GM23338 (cell line): ENCODE data around the gene DLL1. TPM values are rescaled to one million over a fixed set of nuclear protein-coding genes. Genes with fewer than 3 reads are reported as not detected.

ENCODE experiments used
- ATAC-seq: fragments of 200-7000 bp; cut with Tn5 transposase; 3 replicates; pipeline ENCODE4 v1.9.1; 2020
- DNase-seq: peaks from one replicate; pipeline ENCODE4 v3.0.0-alpha.2; 2015; ENCODE audit warnings: low spot score
- H2AFZ ChIP-seq: fragments of 200-600 bp; sonication (generic); 2 replicates; pipeline ENCODE4 v1.8.0; 2016; ENCODE audit warnings: antibody characterized with exemption, mild to moderate bottlenecking, moderate library complexity
- H3F3A ChIP-seq: fragments of 200-600 bp; sonication (generic); replicated peaks from 2 replicates; pipeline ENCODE4 v1.8.0; 2017; ENCODE audit warnings: antibody characterized with exemption, mixed run types, low read depth
- H3K27ac ChIP-seq: fragments of 200-600 bp; sonication (generic); 2 replicates; pipeline ENCODE4 v1.6.1; 2016; ENCODE audit warnings: low read depth
- H3K27me3 ChIP-seq: fragments of 200-600 bp; sonication (generic); 2 replicates; pipeline ENCODE4 v1.8.0; 2016; ENCODE audit warnings: mild to moderate bottlenecking, mixed run types, moderate library complexity; ENCODE audit not compliant: insufficient read depth
- H3K36me3 ChIP-seq: fragments of 200-600 bp; sonication (generic); 2 replicates; pipeline ENCODE4 v1.8.0; 2016; ENCODE audit warnings: mild to moderate bottlenecking; ENCODE audit not compliant: insufficient read depth
- H3K4me1 ChIP-seq: fragments of 200-600 bp; sonication (generic); 2 replicates; pipeline ENCODE4 v1.8.0; 2016; ENCODE audit warnings: mild to moderate bottlenecking, moderate library complexity; ENCODE audit not compliant: insufficient read depth
- H3K4me2 ChIP-seq: fragments of 200-600 bp; sonication (generic); 2 replicates; pipeline ENCODE4 v1.7.1; 2017; ENCODE audit warnings: mixed run types
- H3K4me3 ChIP-seq: fragments of 200-600 bp; sonication (generic); 2 replicates; pipeline ENCODE4 v1.6.1; 2016; ENCODE audit warnings: mixed run types
- H3K79me2 ChIP-seq: fragments of 200-600 bp; sonication (generic); replicated peaks from 2 replicates; pipeline ENCODE4 v1.8.0; 2017; ENCODE audit warnings: mild to moderate bottlenecking; ENCODE audit not compliant: insufficient read depth
- H3K9me2 ChIP-seq: fragments of 200-600 bp; sonication (generic); 2 replicates; pipeline ENCODE4 v1.8.0; 2017; ENCODE audit not compliant: insufficient read depth
- H4K20me1 ChIP-seq: fragments of 200-600 bp; sonication (generic); replicated peaks from 2 replicates; pipeline ENCODE4 v1.8.0; 2017; ENCODE audit warnings: mild to moderate bottlenecking; ENCODE audit not compliant: insufficient read depth
- H3K27ac Mint-ChIP-seq: 2 replicates; pipeline ENCODE4 v1.8.0; 2020; ENCODE audit warnings: inconsistent platforms, mild to moderate bottlenecking, moderate library complexity, mixed read lengths
- H3K27me3 Mint-ChIP-seq: 3 replicates; pipeline ENCODE4 v1.8.0; 2022; ENCODE audit warnings: low read depth, mild to moderate bottlenecking, moderate library complexity, mixed read lengths, inconsistent platforms; ENCODE audit not compliant: insufficient read depth, poor library complexity
- H3K36me3 Mint-ChIP-seq: 3 replicates; pipeline ENCODE4 v1.8.0; 2021; ENCODE audit warnings: low read depth, mild to moderate bottlenecking, inconsistent platforms, moderate library complexity, mixed read lengths
- H3K4me1 Mint-ChIP-seq: 3 replicates; pipeline ENCODE4 v1.8.0; 2020; ENCODE audit warnings: mild to moderate bottlenecking, inconsistent platforms, mixed read lengths
- H3K4me3 Mint-ChIP-seq: 3 replicates; pipeline ENCODE4 v1.8.0; 2021; ENCODE audit warnings: moderate library complexity, mild to moderate bottlenecking, inconsistent platforms, mixed read lengths
- H3K9me3 Mint-ChIP-seq: 3 replicates; pipeline ENCODE4 v1.8.0; 2020; ENCODE audit warnings: moderate library complexity, mild to moderate bottlenecking, inconsistent platforms, mixed read lengths
- ETS1 ChIP-seq: IDR thresholded peaks from 2 replicates; pipeline ENCODE4 v1.6.1; 2016; ENCODE audit warnings: antibody characterized with exemption
- EZH2phosphoT487 ChIP-seq: fragments of 200-600 bp; sonication (generic); IDR thresholded peaks from one replicate; pipeline ENCODE4 v1.8.1; 2018; ENCODE audit warnings: antibody characterized with exemption; ENCODE audit not compliant: unreplicated experiment
- JUNB ChIP-seq: IDR thresholded peaks from one replicate; pipeline ENCODE4 v1.6.1; 2016; ENCODE audit warnings: antibody characterized with exemption; ENCODE audit not compliant: unreplicated experiment
- POLR2AphosphoS5 ChIP-seq: IDR thresholded peaks from 2 replicates; pipeline ENCODE4 v1.6.1; 2016; ENCODE audit warnings: antibody characterized with exemption, low read depth
- STAT1 ChIP-seq: IDR thresholded peaks from one replicate; pipeline ENCODE4 v1.6.1; 2016; ENCODE audit warnings: antibody characterized with exemption; ENCODE audit not compliant: unreplicated experiment
- ZNF114 ChIP-seq: fragments of 250-450 bp; sonication (Bioruptor Pico); IDR thresholded peaks from 2 replicates; pipeline ENCODE4 v1.5.0; 2020; ENCODE audit warnings: mild to moderate bottlenecking, moderate library complexity
- polyA plus RNA-seq: library from polyadenylated mRNA; unstranded; fragments of >200 nt; fragmentation: Nextera tagmentation; extraction: Ambion mirVana; gene quantifications from 2 replicates; pipeline ENCODE4 v1.2.1, GENCODE V29; 2016
- total RNA-seq: library from RNA; depleted of rRNA; stranded (reverse); fragments of >200 nt; shearing (Covaris generic); gene quantifications from 2 replicates; pipeline ENCODE4 v1.2.3, GENCODE V29; 2014
- TF ChIP-seq, protein P1 (sequence below): fragments of 250-450 bp; sonication (Bioruptor Pico); IDR thresholded peaks from 2 replicates; pipeline ENCODE4 v1.5.0; 2020; ENCODE audit warnings: mild to moderate bottlenecking, moderate library complexity

DLL1 gene
- total and polyA plus RNA-seq, 2 experiments from 2014 or later: 2.2 to 4.6 TPM

DNA sequence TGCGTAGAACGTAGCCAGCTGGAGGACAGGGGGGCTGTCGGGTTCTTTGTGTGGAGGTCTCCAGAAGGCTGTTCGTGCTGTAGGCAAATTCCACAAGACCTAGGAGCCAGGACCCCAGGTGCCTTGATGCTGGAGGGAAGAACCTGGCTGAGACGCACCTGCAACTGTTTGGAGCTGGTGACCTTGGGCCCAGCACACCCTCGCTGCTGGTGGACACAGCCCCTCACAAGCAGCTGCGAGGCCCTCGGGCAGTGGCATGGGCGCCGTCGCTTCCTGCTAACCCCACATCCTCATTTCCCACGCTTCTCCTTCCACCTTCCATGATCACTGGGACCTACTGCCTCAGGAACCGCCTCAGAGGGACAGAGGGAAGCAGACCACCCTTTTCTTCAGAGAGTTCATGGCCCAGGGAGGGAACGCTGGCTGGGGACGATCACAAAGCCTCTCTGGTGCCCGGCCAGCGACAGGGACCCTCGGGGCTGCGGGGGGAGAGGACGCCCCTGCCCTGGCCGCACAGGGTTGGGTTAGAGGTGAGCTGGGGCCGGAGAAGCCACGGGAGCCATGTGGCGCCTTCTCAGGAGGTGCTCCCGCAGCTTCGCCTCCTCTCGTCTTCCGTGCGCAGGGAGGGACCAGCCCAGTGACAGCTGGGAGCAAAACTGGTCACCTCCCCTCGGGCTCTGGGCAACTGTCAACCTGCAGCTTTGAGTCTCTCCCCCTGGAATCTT is 18.4 kb downstream of the DLL1 start:
- Histone ChIP-seq H3K4me3 (no peak overlapping the region), H3F3A (no peaks in the 10 kb centered on the region), H3K27me3 (no peaks in the 10 kb centered on the region), H3K4me1 (no peaks in the 10 kb centered on the region), H3K4me2 (no peak overlapping the region), H3K79me2 (no peaks in the 10 kb centered on the region), H2AFZ (no peak overlapping the region), H3K27ac (no peak overlapping the region), H3K36me3 (no peaks in the 10 kb centered on the region), H3K9me2 (no peaks in the 10 kb centered on the region), H4K20me1 (no peaks in the 10 kb centered on the region)
- H3K4me3 Mint-ChIP-seq: no peak overlapping the region
- peaks cover 13% of the 10 kb centered on the region for H3K27me3 Mint-ChIP-seq
- DNase-seq: no peak
- peaks cover 20% of the 10 kb centered on the region for H3K4me1 Mint-ChIP-seq
- TF ChIP-seq EZH2phosphoT487: no peak
- no peak for TF ChIP-seq ETS1
- TF ChIP-seq JUNB: no peak
- no peak for TF ChIP-seq POLR2AphosphoS5
- no peak for TF ChIP-seq STAT1
- no peak for TF ChIP-seq ZNF114 (CRISPR knock-in tag)
- H3K36me3 Mint-ChIP-seq: no peaks in the 10 kb centered on the region; the same call in 2 of the 3 replicates
- H3K27ac Mint-ChIP-seq: no peak overlapping the region
- no peaks in the 10 kb centered on the region; the same call in 2 of the 3 replicates for H3K9me3 Mint-ChIP-seq
- ATAC-seq: no peak

DNA sequence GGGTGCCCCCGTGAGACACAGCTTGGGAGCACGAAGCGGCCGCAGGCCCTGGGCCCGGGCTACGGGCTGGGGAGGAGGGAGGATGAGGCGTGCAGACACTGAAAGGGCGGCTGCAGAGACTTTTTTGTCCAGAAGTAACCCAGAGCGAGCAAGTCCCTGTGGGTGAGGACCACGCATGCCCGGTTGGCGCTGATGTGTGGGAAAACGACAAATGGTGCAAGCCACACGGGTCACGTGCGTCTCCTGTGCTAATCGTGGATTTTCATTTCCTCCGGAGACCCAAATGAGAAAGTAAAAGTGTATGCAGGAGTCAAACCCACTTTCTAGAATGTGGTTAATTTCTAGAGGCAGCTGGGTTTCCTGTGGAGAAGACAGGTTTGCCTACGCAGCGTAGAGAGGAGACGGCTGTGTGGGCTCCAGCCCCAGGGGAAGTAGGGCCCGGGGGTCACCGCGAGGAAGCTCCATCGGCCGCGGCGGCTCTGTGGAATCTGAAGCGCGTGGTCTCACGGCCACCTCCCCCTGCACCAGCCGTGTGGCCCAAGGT is 19.0 kb downstream of the DLL1 start:
- Histone ChIP-seq H3K27me3 (no peaks in the 10 kb centered on the region), H3K36me3 (no peaks in the 10 kb centered on the region), H3K4me1 (no peaks in the 10 kb centered on the region), H3K9me2 (no peaks in the 10 kb centered on the region), H3K79me2 (no peaks in the 10 kb centered on the region), H4K20me1 (no peaks in the 10 kb centered on the region), H2AFZ (no peak overlapping the region), H3K27ac (no peak overlapping the region), H3K4me3 (no peak overlapping the region), H3K4me2 (no peak overlapping the region), H3F3A (no peaks in the 10 kb centered on the region)
- peaks cover 10% of the 10 kb centered on the region for H3K27me3 Mint-ChIP-seq
- H3K4me1 Mint-ChIP-seq: peaks cover 20% of the 10 kb centered on the region
- no peaks in the 10 kb centered on the region; the same call in 2 of the 3 replicates for H3K9me3 Mint-ChIP-seq
- no peak for TF ChIP-seq JUNB
- H3K4me3 Mint-ChIP-seq: no peak overlapping the region
- DNase-seq: no peak
- H3K27ac Mint-ChIP-seq: no peak overlapping the region
- ATAC-seq: no peak
- no peaks in the 10 kb centered on the region; the same call in 2 of the 3 replicates for H3K36me3 Mint-ChIP-seq

GRCh38 chr6:170270984-170271593 is 19.8 kb downstream of the DLL1 start:
- Histone ChIP-seq H3F3A (no peaks in the 10 kb centered on the region), H3K27ac (no peak overlapping the region), H3K36me3 (no peaks in the 10 kb centered on the region), H3K4me1 (no peaks in the 10 kb centered on the region), H3K9me2 (no peaks in the 10 kb centered on the region), H3K4me3 (no peak overlapping the region), H4K20me1 (no peaks in the 10 kb centered on the region), H3K27me3 (no peaks in the 10 kb centered on the region), H2AFZ (no peak overlapping the region), H3K79me2 (no peaks in the 10 kb centered on the region), H3K4me2 (no peak overlapping the region)
- Mint-ChIP-seq H3K9me3 (no peaks in the 10 kb centered on the region; the same call in 2 of the 3 replicates), H3K4me1 (peaks cover 25% of the 10 kb centered on the region), H3K27ac (no peak overlapping the region), H3K4me3 (no peak overlapping the region), H3K36me3 (no peaks in the 10 kb centered on the region; the same call in 2 of the 3 replicates), H3K27me3 (peaks cover 10% of the 10 kb centered on the region)
- DNase-seq (no peak), ATAC-seq (no peak)
- TF ChIP-seq, protein P1, sequence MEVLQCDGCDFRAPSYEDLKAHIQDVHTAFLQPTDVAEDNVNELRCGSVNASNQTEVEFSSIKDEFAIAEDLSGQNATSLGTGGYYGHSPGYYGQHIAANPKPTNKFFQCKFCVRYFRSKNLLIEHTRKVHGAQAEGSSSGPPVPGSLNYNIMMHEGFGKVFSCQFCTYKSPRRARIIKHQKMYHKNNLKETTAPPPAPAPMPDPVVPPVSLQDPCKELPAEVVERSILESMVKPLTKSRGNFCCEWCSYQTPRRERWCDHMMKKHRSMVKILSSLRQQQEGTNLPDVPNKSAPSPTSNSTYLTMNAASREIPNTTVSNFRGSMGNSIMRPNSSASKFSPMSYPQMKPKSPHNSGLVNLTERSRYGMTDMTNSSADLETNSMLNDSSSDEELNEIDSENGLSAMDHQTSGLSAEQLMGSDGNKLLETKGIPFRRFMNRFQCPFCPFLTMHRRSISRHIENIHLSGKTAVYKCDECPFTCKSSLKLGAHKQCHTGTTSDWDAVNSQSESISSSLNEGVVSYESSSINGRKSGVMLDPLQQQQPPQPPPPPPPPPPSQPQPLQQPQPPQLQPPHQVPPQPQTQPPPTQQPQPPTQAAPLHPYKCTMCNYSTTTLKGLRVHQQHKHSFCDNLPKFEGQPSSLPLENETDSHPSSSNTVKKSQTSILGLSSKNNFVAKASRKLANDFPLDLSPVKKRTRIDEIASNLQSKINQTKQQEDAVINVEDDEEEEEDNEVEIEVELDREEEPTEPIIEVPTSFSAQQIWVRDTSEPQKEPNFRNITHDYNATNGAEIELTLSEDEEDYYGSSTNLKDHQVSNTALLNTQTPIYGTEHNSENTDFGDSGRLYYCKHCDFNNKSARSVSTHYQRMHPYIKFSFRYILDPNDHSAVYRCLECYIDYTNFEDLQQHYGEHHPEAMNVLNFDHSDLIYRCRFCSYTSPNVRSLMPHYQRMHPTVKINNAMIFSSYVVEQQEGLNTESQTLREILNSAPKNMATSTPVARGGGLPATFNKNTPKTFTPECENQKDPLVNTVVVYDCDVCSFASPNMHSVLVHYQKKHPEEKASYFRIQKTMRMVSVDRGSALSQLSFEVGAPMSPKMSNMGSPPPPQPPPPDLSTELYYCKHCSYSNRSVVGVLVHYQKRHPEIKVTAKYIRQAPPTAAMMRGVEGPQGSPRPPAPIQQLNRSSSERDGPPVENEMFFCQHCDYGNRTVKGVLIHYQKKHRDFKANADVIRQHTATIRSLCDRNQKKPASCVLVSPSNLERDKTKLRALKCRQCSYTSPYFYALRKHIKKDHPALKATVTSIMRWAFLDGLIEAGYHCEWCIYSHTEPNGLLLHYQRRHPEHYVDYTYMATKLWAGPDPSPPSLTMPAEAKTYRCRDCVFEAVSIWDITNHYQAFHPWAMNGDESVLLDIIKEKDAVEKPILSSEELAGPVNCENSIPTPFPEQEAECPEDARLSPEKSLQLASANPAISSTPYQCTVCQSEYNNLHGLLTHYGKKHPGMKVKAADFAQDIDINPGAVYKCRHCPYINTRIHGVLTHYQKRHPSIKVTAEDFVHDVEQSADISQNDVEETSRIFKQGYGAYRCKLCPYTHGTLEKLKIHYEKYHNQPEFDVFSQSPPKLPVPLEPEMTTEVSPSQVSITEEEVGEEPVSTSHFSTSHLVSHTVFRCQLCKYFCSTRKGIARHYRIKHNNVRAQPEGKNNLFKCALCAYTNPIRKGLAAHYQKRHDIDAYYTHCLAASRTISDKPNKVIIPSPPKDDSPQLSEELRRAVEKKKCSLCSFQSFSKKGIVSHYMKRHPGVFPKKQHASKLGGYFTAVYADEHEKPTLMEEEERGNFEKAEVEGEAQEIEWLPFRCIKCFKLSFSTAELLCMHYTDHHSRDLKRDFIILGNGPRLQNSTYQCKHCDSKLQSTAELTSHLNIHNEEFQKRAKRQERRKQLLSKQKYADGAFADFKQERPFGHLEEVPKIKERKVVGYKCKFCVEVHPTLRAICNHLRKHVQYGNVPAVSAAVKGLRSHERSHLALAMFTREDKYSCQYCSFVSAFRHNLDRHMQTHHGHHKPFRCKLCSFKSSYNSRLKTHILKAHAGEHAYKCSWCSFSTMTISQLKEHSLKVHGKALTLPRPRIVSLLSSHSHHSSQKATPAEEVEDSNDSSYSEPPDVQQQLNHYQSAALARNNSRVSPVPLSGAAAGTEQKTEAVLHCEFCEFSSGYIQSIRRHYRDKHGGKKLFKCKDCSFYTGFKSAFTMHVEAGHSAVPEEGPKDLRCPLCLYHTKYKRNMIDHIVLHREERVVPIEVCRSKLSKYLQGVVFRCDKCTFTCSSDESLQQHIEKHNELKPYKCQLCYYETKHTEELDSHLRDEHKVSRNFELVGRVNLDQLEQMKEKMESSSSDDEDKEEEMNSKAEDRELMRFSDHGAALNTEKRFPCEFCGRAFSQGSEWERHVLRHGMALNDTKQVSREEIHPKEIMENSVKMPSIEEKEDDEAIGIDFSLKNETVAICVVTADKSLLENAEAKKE (CRISPR knock-in tag): no peak
